ENCODE measurements around the gene UGT1A7.

- TF ChIP-seq CTCF (optimal IDR thresholded peaks at IDR 0.05 in 1 of 3, IDR thresholded peaks at IDR 0.05 in 1 of 3, conservative IDR thresholded peaks at IDR 0.05 in 1 of 3; ENCODE audit: extremely low read depth in 1 of 3, insufficient read depth in 2 of 3, low read length in 3 of 3) (no peak), EZH2 (IDR thresholded peaks at IDR 0.05; ENCODE audit: low read length) (no peak)
Measured at GRCh38 chr2:233688341-233688740, 6.6 kb downstream of the UGT1A7 start.
